HepG2 (cell line): Measurements from ENCODE around the gene RFFL. TPM values are rescaled to one million over a fixed set of nuclear protein-coding genes. Genes with fewer than 3 reads are reported as not detected.

ENCODE experiments used
- ATAC-seq: fragments of 200-7000 bp; cut with Tn5 transposase; 3 replicates; pipeline ENCODE4 v1.9.1; 2020; ENCODE audit warnings: mild to moderate bottlenecking, moderate library complexity
- BruUV-seq: library from RNA; stranded (reverse); fragments of 400-500 nt; replicated peaks from 2 replicates; lab custom pipeline; 2021; lab: Mats Ljungman, UMichigan
- CTCF ChIA-PET: fragments of 300-600 bp; formaldehyde crosslinking; extraction: SDS; loops from one replicate; lab custom pipeline; 2021; ENCODE audit warnings: low total read pairs, inconsistent platforms, low intra/inter-chr PET ratio; lab: Yijun Ruan, JAX
- POLR2A ChIA-PET: fragments of 350-600 bp; sonication (Branson Sonifier 250); formaldehyde crosslinking; loops from one replicate; lab custom pipeline; 2020; ENCODE audit warnings: antibody characterized with exemption, inconsistent platforms; lab: Yijun Ruan, JAX
- DNase-seq: peaks from one replicate; pipeline ENCODE4 v3.0.0-alpha.2; 2015; ENCODE audit warnings: low spot score
- FAIRE-seq: peaks from 3 replicates; lab custom pipeline; 2011; peaks lifted over from hg19 to GRCh38; lab: Jason Lieb, UNC
- H2AFZ ChIP-seq: one replicate; pipeline ENCODE4 v1.6.1; 2011; ENCODE audit warnings: low read length, inconsistent platforms
- H3K27ac ChIP-seq: fragments of 300-600 bp; 3 replicates; pipeline ENCODE4 v1.8.0; 2011; ENCODE audit warnings: mixed run types, mild to moderate bottlenecking, mixed read lengths, low read length, inconsistent platforms; ENCODE audit not compliant: insufficient read depth; ENCODE audit errors: extremely low read length
- H3K27me3 ChIP-seq, 2 experiments: fragments of 200-600 bp in 1 of 2; 2 replicates in 1 of 2; 3 replicates in 1 of 2; pipeline versions ENCODE4 v1.6.0 to v1.8.0; 2011; ENCODE audit warnings: low read length in 2 of 2, mild to moderate bottlenecking in 2 of 2, moderate library complexity in 2 of 2, inconsistent platforms in 1 of 2; ENCODE audit not compliant: insufficient read depth in 2 of 2, control insufficient read depth in 1 of 2
- H3K36me3 ChIP-seq, 2 experiments: fragments of 200-600 bp in 1 of 2; replicated peaks in 1 of 2; 2 replicates in 1 of 2; 3 replicates in 1 of 2; pipeline versions ENCODE4 v1.5.1 to v1.8.0; 2011; ENCODE audit warnings: low read length in 2 of 2, inconsistent platforms in 1 of 2; ENCODE audit not compliant: insufficient read depth in 2 of 2, control insufficient read depth in 1 of 2
- H3K4me1 ChIP-seq: 2 replicates; pipeline ENCODE4 v1.5.1; 2012; ENCODE audit warnings: low read length, inconsistent platforms; ENCODE audit not compliant: insufficient read depth
- H3K4me2 ChIP-seq: 2 replicates; pipeline ENCODE4 v1.6.0; 2011; ENCODE audit warnings: low read depth, low read length, inconsistent platforms
- H3K4me3 ChIP-seq, 3 experiments: fragments of 200-600 bp in 1 of 3; sonication (generic), shearing (Covaris generic) in 1 of 3; replicated peaks in 1 of 3; 2 replicates each; pipeline ENCODE4 v1.5.1; 2011 to 2016; ENCODE audit warnings: low read length in 3 of 3, inconsistent platforms in 2 of 3, low read depth in 2 of 3, mild to moderate bottlenecking in 2 of 3, control low read depth in 1 of 3, mixed read lengths in 1 of 3; ENCODE audit not compliant: insufficient read depth in 1 of 3
- H3K79me2 ChIP-seq: one replicate; pipeline ENCODE4 v1.6.1; 2011; ENCODE audit warnings: low read length, inconsistent platforms; ENCODE audit not compliant: insufficient read depth
- H3K9ac ChIP-seq: 2 replicates; pipeline ENCODE4 v1.6.0; 2011; ENCODE audit warnings: mild to moderate bottlenecking, low read depth, low read length, inconsistent platforms; ENCODE audit not compliant: insufficient read depth
- H3K9me3 ChIP-seq: 2 replicates; pipeline ENCODE4 v1.5.1; 2012; ENCODE audit warnings: mild to moderate bottlenecking, low read length
- H4K20me1 ChIP-seq: 2 replicates; pipeline ENCODE4 v1.6.0; 2011; ENCODE audit warnings: inconsistent platforms, mild to moderate bottlenecking, low read length, moderate library complexity; ENCODE audit not compliant: insufficient read depth
- CEBPG ChIP-seq: IDR thresholded peaks from 2 replicates; pipeline ENCODE4 v1.6.1; 2016
- CREM ChIP-seq, 2 experiments: sonication (generic) in 1 of 2; formaldehyde crosslinking in 1 of 2; IDR thresholded peaks; 2 replicates each; pipeline versions ENCODE4 v1.4.0 to v1.6.1; 2016 to 2020; ENCODE audit warnings: antibody characterized with exemption in 1 of 2, mild to moderate bottlenecking in 1 of 2, missing genetic modification reagents in 1 of 2
- ELF3 ChIP-seq: IDR thresholded peaks from 2 replicates; pipeline ENCODE4 v1.6.1; 2016; ENCODE audit warnings: missing genetic modification reagents, missing compliant biosample characterization
- FOXA3 ChIP-seq: IDR thresholded peaks from 2 replicates; pipeline ENCODE4 v1.6.1; 2016; ENCODE audit warnings: missing genetic modification reagents, missing compliant biosample characterization
- FOXP1 ChIP-seq, 2 experiments: fragments of 450-650 bp in 1 of 2; IDR thresholded peaks; 2 replicates each; pipeline ENCODE4 v1.6.1; 2017 to 2018; ENCODE audit warnings: antibody characterized with exemption in 1 of 2
- HNF4A ChIP-seq: sonication (generic); formaldehyde crosslinking; IDR thresholded peaks from 2 replicates; pipeline ENCODE4 v1.4.0; 2020; ENCODE audit warnings: missing genetic modification reagents
- HOXA5 ChIP-seq: sonication (generic); formaldehyde crosslinking; IDR thresholded peaks from 2 replicates; pipeline ENCODE4 v1.4.0; 2020; ENCODE audit warnings: missing genetic modification reagents
- HOXD1 ChIP-seq: sonication (generic); formaldehyde crosslinking; IDR thresholded peaks from 2 replicates; pipeline ENCODE4 v1.5.0; 2020; ENCODE audit warnings: missing genetic modification reagents
- KDM6A ChIP-seq: IDR thresholded peaks from 2 replicates; pipeline ENCODE4 v1.6.1; 2016; ENCODE audit warnings: low read depth
- MED1 ChIP-seq: sonication (generic); formaldehyde crosslinking; IDR thresholded peaks from 2 replicates; pipeline ENCODE4 v1.4.0; 2020; ENCODE audit warnings: missing genetic modification reagents
- MEIS1 ChIP-seq: sonication (generic); formaldehyde crosslinking; IDR thresholded peaks from 2 replicates; pipeline ENCODE4 v1.9.0; 2021; ENCODE audit warnings: mild to moderate bottlenecking, missing genetic modification reagents, moderate library complexity, borderline replicate concordance
- MEIS2 ChIP-seq: sonication (generic); formaldehyde crosslinking; IDR thresholded peaks from 2 replicates; pipeline ENCODE4 v1.9.0; 2021; ENCODE audit warnings: mild to moderate bottlenecking, missing genetic modification reagents
- POGZ ChIP-seq: sonication (generic); formaldehyde crosslinking; IDR thresholded peaks from 2 replicates; pipeline ENCODE4 v1.4.0; 2020; ENCODE audit warnings: mild to moderate bottlenecking, missing genetic modification reagents
- RARA ChIP-seq: IDR thresholded peaks from 2 replicates; pipeline ENCODE4 v1.6.1; 2016; ENCODE audit warnings: missing genetic modification reagents, missing compliant biosample characterization
- RORA ChIP-seq: sonication (generic); formaldehyde crosslinking; IDR thresholded peaks from 2 replicates; pipeline ENCODE4 v1.5.0; 2020; ENCODE audit warnings: mild to moderate bottlenecking, missing genetic modification reagents, moderate library complexity
- SOX5 ChIP-seq: IDR thresholded peaks from 2 replicates; pipeline ENCODE4 v1.6.1; 2016; ENCODE audit warnings: borderline replicate concordance
- SOX6 ChIP-seq, 2 experiments: fragments of 450-650 bp in 1 of 2; sonication (generic) in 1 of 2; formaldehyde crosslinking in 1 of 2; IDR thresholded peaks; 2 replicates each; pipeline versions ENCODE4 v1.4.0 to v1.6.1; 2017 to 2020; ENCODE audit warnings: antibody characterized with exemption in 1 of 2, mild to moderate bottlenecking in 1 of 2, missing genetic modification reagents in 1 of 2
- ZKSCAN1 ChIP-seq: fragments of 150-350 bp; IDR thresholded peaks from 2 replicates; pipeline ENCODE4 v1.6.1; 2014; ENCODE audit warnings: low read length
- WGBS: methylation state at CpG from one replicate; pipeline ENCODE4 v1.1.6; 2017; ENCODE audit warnings: low lambda C conversion rate; 5-methylcytosine and 5-hydroxymethylcytosine counted together
- in situ Hi-C: cut with HindIII; loops from 2 replicates; pipeline ENCODE4 v1.10.0; 2017; ENCODE audit warnings: low pct_unique_long_range_greater_than_20kb; ENCODE audit not compliant: extremely low pct_ligation_motif_present
- intact Hi-C: fragments of 100-400 bp; cut with micrococcal nuclease; formaldehyde crosslinking; loops from one replicate; pipeline ENCODE4 v1.10.0; 2022; ENCODE audit not compliant: unreplicated experiment
- polyA plus RNA-seq, 8 experiments: library from polyadenylated mRNA; depleted of rRNA in 3 of 8; stranded (reverse) in 7 of 8; unstranded in 1 of 8; fragments of >200 nt; fragmentation: Illumina TruSeq in 4 of 8; extraction: Trizol in 4 of 8; gene quantifications; 2 replicates each; pipeline versions ENCODE4 v1.2.1 to v1.2.3, GENCODE V29; 2011 to 2016; ENCODE audit warnings: low read depth in 4 of 8, missing spikeins in 1 of 8, mixed read lengths in 1 of 8; ENCODE audit not compliant: insufficient read depth in 1 of 8
- total RNA-seq, 5 experiments: library from RNA; depleted of rRNA; stranded (reverse); fragments of >200 nt; fragmentation: Illumina TruSeq; extraction: Trizol; gene quantifications; 2 replicates each; pipeline ENCODE4 v1.2.3, GENCODE V29; 2016; ENCODE audit warnings: low read depth in 1 of 5
- TF ChIP-seq, protein P1 (sequence below): sonication (generic); formaldehyde crosslinking; IDR thresholded peaks from 2 replicates; pipeline ENCODE4 v1.5.1; 2020; ENCODE audit warnings: mild to moderate bottlenecking, missing genetic modification reagents, borderline replicate concordance

RFFL gene
- total and polyA plus RNA-seq, 2 of the 13 experiments (the other 11 are each of a cell fraction or from before 2014, with no cell fraction given) = 24.3 to 48.6 TPM

DNA sequence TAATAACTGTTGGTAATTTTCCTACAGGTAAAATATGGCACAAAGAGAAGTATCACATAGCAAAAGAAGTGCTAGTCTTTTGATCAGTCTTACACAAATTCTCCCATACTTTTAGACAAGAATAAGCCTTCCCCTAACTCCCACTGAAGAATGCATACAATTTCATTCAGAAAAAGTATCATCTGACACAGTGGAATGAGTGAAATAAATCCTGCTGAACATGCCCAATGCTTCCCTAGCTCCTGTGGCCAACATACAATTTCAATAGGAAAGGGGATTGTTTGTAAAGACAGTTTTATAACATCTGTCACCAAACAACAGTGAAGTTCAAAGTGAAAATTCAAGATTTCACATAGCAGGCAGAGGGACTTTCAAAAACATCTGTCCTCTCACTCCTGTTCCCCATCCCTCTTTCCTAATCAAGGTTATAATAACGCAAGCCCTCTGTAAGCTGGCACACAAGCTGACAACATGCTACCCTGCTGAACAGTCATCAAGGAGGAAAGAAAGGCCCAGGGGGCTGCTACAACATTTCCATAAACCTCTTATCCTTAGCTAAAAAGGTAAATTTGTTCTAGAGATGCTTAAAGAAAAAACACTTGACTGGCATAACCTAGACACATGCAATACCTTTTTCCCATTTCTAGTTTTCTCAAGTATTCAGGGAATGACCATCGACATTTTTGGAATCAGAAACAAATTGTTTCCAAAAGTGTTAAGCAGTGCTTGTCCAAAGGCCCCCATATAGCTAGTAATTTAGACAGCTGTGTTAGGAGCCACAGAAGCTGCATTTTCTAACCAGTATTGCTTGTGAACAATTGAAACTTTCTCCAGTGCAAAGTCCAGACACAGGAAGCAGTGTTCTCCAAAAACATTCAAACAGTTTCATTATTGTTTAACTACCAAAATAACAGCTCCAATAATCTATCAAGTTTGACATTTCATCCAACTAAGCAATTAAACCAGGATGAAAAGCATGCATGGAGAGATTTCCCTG, 11.5 kb upstream of the RFFL start:
- Histone ChIP-seq H3K9me3 (no peaks in the 10 kb centered on the region), H3K27ac (peak overlapping the region; percentile 81), H3K4me2 (peak overlapping the region; percentile 85), H3K79me2 (peaks cover 87% of the 10 kb centered on the region), H3K27me3 (no peaks in the 10 kb centered on the region; a peak in 1 of 5 replicates), H3K4me1 (peaks cover 90% of the 10 kb centered on the region), H3K36me3 (no peaks in the 10 kb centered on the region; a peak in 1 of 5 replicates), H4K20me1 (no peaks in the 10 kb centered on the region), H3K4me3 (peak overlapping the region; percentile 21 to 56 (median 43); a peak in 5 of 6 replicates), H2AFZ (no peak overlapping the region), H3K9ac (peak overlapping the region; percentile 57)
- peak; percentile 55 for FAIRE-seq
- POLR2A ChIA-PET = interaction anchor here (0.8 to 2.7 kb wide), 7 partner anchors 11 to 94 kb away, joined by 3 to 54 read pairs (median 5); partner anchors contain the start of genes LIG3 and RFFL
- peak; percentile 85 for DNase-seq
- ATAC-seq = peak; percentile 72
- 7% methylated on average over 2 of the region's 2 CpGs for WGBS
- no TSS peak for BruUV-seq
- intact Hi-C loops = no loop called here
- CTCF ChIA-PET = no interaction called here
- in situ Hi-C loops = no loop called here
- TF ChIP-seq MED1 (peak; percentile 58), ELF3 (CRISPR knock-in tag) (peak; percentile 53; the same call in 1 of the 2 replicates), HNF4A (peak; percentile 82), CREM (IDR thresholded peaks at IDR 0.05) (0 out of 2 replicates have a peak, but pooled peaks have one; percentile 27), CREM (CRISPR knock-in tag; IDR thresholded peaks at IDR 0.05) (no peak), KDM6A (peak; percentile 60; the same call in 1 of the 2 replicates), POGZ (0 out of 2 replicates have a peak, but pooled peaks have one; percentile 16), ZKSCAN1 (no peak), RORA (CRISPR knock-in tag) (no peak), RARA (CRISPR knock-in tag) (peak; percentile 29; the same call in 1 of the 2 replicates), MEIS1 (CRISPR knock-in tag) (peak; percentile 86; the same call in 1 of the 2 replicates), MEIS2 (peak; percentile 62; the same call in 1 of the 2 replicates), FOXA3 (CRISPR knock-in tag) (peak; percentile 41; the same call in 1 of the 2 replicates), SOX6 (IDR thresholded peaks at IDR 0.05) (no peak), SOX6 (CRISPR knock-in tag; IDR thresholded peaks at IDR 0.05) (peak; percentile 87), HOXD1 (0 out of 2 replicates have a peak, but pooled peaks have one; percentile 71), HOXA5 (CRISPR knock-in tag) (peak; percentile 51; the same call in 1 of the 2 replicates), CEBPG (CRISPR knock-in tag) (0 out of 2 replicates have a peak, but pooled peaks have one; percentile 17), FOXP1 (IDR thresholded peaks at IDR 0.05) (no peak), FOXP1 (CRISPR knock-in tag; IDR thresholded peaks at IDR 0.05) (0 out of 2 replicates have a peak, but pooled peaks have one; percentile 15), SOX5 (CRISPR knock-in tag) (peak; percentile 84)
- TF ChIP-seq, protein P1, sequence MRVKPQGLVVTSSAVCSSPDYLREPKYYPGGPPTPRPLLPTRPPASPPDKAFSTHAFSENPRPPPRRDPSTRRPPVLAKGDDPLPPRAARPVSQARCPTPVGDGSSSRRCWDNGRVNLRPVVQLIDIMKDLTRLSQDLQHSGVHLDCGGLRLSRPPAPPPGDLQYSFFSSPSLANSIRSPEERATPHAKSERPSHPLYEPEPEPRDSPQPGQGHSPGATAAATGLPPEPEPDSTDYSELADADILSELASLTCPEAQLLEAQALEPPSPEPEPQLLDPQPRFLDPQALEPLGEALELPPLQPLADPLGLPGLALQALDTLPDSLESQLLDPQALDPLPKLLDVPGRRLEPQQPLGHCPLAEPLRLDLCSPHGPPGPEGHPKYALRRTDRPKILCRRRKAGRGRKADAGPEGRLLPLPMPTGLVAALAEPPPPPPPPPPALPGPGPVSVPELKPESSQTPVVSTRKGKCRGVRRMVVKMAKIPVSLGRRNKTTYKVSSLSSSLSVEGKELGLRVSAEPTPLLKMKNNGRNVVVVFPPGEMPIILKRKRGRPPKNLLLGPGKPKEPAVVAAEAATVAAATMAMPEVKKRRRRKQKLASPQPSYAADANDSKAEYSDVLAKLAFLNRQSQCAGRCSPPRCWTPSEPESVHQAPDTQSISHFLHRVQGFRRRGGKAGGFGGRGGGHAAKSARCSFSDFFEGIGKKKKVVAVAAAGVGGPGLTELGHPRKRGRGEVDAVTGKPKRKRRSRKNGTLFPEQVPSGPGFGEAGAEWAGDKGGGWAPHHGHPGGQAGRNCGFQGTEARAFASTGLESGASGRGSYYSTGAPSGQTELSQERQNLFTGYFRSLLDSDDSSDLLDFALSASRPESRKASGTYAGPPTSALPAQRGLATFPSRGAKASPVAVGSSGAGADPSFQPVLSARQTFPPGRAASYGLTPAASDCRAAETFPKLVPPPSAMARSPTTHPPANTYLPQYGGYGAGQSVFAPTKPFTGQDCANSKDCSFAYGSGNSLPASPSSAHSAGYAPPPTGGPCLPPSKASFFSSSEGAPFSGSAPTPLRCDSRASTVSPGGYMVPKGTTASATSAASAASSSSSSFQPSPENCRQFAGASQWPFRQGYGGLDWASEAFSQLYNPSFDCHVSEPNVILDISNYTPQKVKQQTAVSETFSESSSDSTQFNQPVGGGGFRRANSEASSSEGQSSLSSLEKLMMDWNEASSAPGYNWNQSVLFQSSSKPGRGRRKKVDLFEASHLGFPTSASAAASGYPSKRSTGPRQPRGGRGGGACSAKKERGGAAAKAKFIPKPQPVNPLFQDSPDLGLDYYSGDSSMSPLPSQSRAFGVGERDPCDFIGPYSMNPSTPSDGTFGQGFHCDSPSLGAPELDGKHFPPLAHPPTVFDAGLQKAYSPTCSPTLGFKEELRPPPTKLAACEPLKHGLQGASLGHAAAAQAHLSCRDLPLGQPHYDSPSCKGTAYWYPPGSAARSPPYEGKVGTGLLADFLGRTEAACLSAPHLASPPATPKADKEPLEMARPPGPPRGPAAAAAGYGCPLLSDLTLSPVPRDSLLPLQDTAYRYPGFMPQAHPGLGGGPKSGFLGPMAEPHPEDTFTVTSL = peak; percentile 34; the same call in 1 of the 2 replicates
